Neuronal stem cell (in vitro differentiated cells): ENCODE results near the gene ENTPD2.
A peak's percentile ranks its signal among the peaks of the same experiment; 100 is the strongest.

ENCODE experiments used
- DNase-seq: peaks from one replicate; pipeline ENCODE4 v3.0.0-alpha.2; 2013; ENCODE audit warnings: low spot score
- H2AFZ ChIP-seq: one replicate; pipeline ENCODE4 v1.6.1; 2013; ENCODE audit warnings: mild to moderate bottlenecking, low read length, inconsistent platforms
- H2AK5ac ChIP-seq: 2 replicates; pipeline ENCODE4 v1.6.1; 2013; ENCODE audit warnings: low read depth, mild to moderate bottlenecking, inconsistent platforms, low read length, moderate library complexity, mixed read lengths
- H2BK120ac ChIP-seq: 2 replicates; pipeline ENCODE4 v1.6.1; 2013; ENCODE audit warnings: low read depth, mild to moderate bottlenecking, inconsistent platforms, low read length, moderate library complexity, mixed read lengths
- H2BK12ac ChIP-seq: one replicate; pipeline ENCODE4 v1.6.1; 2013; ENCODE audit warnings: low read length, inconsistent platforms
- H2BK15ac ChIP-seq: 2 replicates; pipeline ENCODE4 v1.6.1; 2013; ENCODE audit warnings: mild to moderate bottlenecking, low read length, inconsistent platforms, mixed read lengths
- H2BK5ac ChIP-seq: one replicate; pipeline ENCODE4 v1.6.1; 2013; ENCODE audit warnings: inconsistent platforms, mild to moderate bottlenecking, low read length, moderate library complexity
- H3K14ac ChIP-seq: one replicate; pipeline ENCODE4 v1.6.1; 2013; ENCODE audit warnings: low read length, inconsistent platforms
- H3K18ac ChIP-seq: 2 replicates; pipeline ENCODE4 v1.6.1; 2013; ENCODE audit warnings: low read length, inconsistent platforms
- H3K23ac ChIP-seq: 2 replicates; pipeline ENCODE4 v1.6.1; 2013; ENCODE audit warnings: low read depth, mild to moderate bottlenecking, mixed read lengths, low read length, inconsistent platforms; ENCODE audit not compliant: poor library complexity
- H3K27ac ChIP-seq: replicated peaks from 3 replicates; pipeline ENCODE4 v1.5.1; 2013; ENCODE audit warnings: low read length, inconsistent platforms
- H3K27me3 ChIP-seq, 3 experiments: 2 replicates each; pipeline ENCODE4 v1.6.1; 2013; ENCODE audit warnings: low read length in 3 of 3, mild to moderate bottlenecking in 2 of 3, inconsistent platforms in 1 of 3, low read depth in 1 of 3, mixed read lengths in 1 of 3, moderate library complexity in 1 of 3; ENCODE audit not compliant: control insufficient read depth in 3 of 3, insufficient read depth in 3 of 3
- H3K36me3 ChIP-seq, 2 donors: replicated peaks in 1 of 2; 2 replicates each; pipeline ENCODE4 v1.6.1; 2013; ENCODE audit warnings: low read length in 2 of 2; ENCODE audit not compliant: control insufficient read depth in 2 of 2, insufficient read depth in 2 of 2
- H3K4ac ChIP-seq: 2 replicates; pipeline ENCODE4 v1.6.1; 2013; ENCODE audit warnings: inconsistent platforms, mild to moderate bottlenecking, low read length, moderate library complexity
- H3K4me1 ChIP-seq, 2 donors: 1 replicate in 1 of 2; 2 replicates in 1 of 2; pipeline ENCODE4 v1.6.1; 2013; ENCODE audit warnings: low read length in 2 of 2, low read depth in 1 of 2; ENCODE audit not compliant: control insufficient read depth in 2 of 2, insufficient read depth in 1 of 2
- H3K4me2 ChIP-seq: one replicate; pipeline ENCODE4 v1.6.1; 2013; ENCODE audit warnings: mild to moderate bottlenecking, low read length, inconsistent platforms; ENCODE audit not compliant: insufficient read depth, poor library complexity, severe bottlenecking
- H3K4me3 ChIP-seq, 2 donors: 2 replicates each; pipeline ENCODE4 v1.5.1; 2013; ENCODE audit warnings: low read length in 2 of 2, mild to moderate bottlenecking in 2 of 2, inconsistent platforms in 1 of 2, moderate library complexity in 1 of 2
- H3K79me1 ChIP-seq: one replicate; pipeline ENCODE4 v1.6.1; 2013; ENCODE audit warnings: low read depth, mild to moderate bottlenecking, inconsistent platforms, low read length, moderate library complexity
- H3K9ac ChIP-seq: one replicate; pipeline ENCODE4 v1.6.1; 2013; ENCODE audit warnings: mild to moderate bottlenecking, low read depth, low read length, inconsistent platforms; ENCODE audit not compliant: poor library complexity
- H3K9me3 ChIP-seq, 2 donors: replicated peaks in 1 of 2; 2 replicates each; pipeline versions ENCODE3 to v1.6.1; 2013; ENCODE audit warnings: low read length in 2 of 2, mild to moderate bottlenecking in 2 of 2, inconsistent platforms in 1 of 2, low read depth in 1 of 2, mixed read lengths in 1 of 2, moderate library complexity in 1 of 2; ENCODE audit not compliant: control insufficient read depth in 2 of 2, insufficient read depth in 1 of 2
- H4K8ac ChIP-seq: one replicate; pipeline ENCODE4 v1.6.1; 2013; ENCODE audit warnings: low read depth, mild to moderate bottlenecking, inconsistent platforms, low read length, moderate library complexity
- H4K91ac ChIP-seq: one replicate; pipeline ENCODE4 v1.6.1; 2013; ENCODE audit warnings: low read length, low read depth, mild to moderate bottlenecking, inconsistent platforms; ENCODE audit not compliant: poor library complexity
- WGBS, 2 donors: extraction: QIAGEN DNeasy Blood & Tissue Kit; methylation state at CpG; one replicate each; pipeline ENCODE4 v1.1.7; 2013; ENCODE audit warnings: missing lambda C conversion rate in 2 of 2, mixed read lengths in 1 of 2; ENCODE audit not compliant: insufficient read length in 2 of 2, insufficient replicate concordance in 1 of 2; ENCODE audit errors: extremely low coverage in 2 of 2; 5-methylcytosine and 5-hydroxymethylcytosine counted together

ENTPD2 gene

DNA sequence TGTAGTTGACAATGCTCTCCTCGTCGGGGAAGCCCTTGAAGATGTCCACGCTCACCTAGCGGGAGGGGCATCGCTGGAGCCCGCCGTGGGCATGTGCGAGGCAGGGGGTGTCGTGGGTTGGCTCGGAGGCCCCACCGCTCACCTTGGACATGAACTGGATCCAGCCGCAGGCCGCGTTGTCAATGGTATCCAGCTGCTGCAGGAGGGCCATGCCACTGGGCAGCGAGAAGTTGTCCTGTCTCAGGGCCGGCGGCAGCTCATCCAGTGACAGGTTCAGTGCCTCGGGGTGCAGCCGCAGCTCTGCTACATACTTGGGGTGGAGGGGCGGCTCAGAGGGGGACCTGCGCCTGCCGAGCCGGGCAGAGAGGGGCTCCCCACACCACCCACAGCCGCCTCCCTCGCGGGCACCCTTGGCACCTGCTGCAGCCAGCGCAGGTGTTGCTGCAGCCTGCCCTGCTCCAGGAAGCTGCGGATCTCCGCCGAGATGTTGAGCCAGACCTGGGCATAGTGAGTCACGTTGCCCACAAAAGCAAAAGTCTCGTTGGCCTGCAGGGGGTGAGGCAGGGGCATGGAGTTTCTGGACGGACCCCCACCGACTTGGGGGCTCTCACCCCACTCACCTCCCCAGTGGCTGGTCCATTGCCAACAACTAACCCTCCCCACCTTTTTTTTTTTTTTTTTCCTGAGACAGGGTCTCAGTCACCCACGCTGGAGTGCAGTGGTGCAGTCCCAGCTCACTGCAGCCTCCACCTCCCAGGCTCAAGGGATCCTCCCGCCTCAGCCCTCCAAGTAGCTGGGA, 34.9 kb downstream of the ENTPD2 start:
- H3K4me2 ChIP-seq = no peak overlapping the region
- no peak overlapping the region for H4K91ac ChIP-seq
- no peak overlapping the region for H3K4ac ChIP-seq
- H3K18ac ChIP-seq = no peak overlapping the region
- H3K27me3 ChIP-seq = no peaks in the 10 kb centered on the region
- no peak overlapping the region for H3K14ac ChIP-seq
- no peak overlapping the region for H2BK5ac ChIP-seq
- H3K9me3 ChIP-seq = peaks cover 0 to 6% of the 10 kb centered on the region in 2 donors
- peaks cover 20 to 43% of the 10 kb centered on the region in 2 donors for H3K36me3 ChIP-seq
- H3K4me1 ChIP-seq = peaks cover 3 to 11% of the 10 kb centered on the region in 2 donors
- no peak overlapping the region for H2AFZ ChIP-seq
- no peak overlapping the region for H2BK120ac ChIP-seq
- H3K9ac ChIP-seq = no peak overlapping the region
- no peak overlapping the region for H2BK15ac ChIP-seq
- no CpG with 5 or more reads among the region's 36 CpGs for WGBS, 2 donors
- DNase-seq = no peak
- no peak overlapping the region for H2AK5ac ChIP-seq
- no peak overlapping the region for H2BK12ac ChIP-seq
- H3K23ac ChIP-seq = no peak overlapping the region
- H3K27ac ChIP-seq = no peak overlapping the region
- H4K8ac ChIP-seq = no peak overlapping the region
- H3K79me1 ChIP-seq = peaks cover 11% of the 10 kb centered on the region
- no peak overlapping the region for H3K4me3 ChIP-seq

DNA sequence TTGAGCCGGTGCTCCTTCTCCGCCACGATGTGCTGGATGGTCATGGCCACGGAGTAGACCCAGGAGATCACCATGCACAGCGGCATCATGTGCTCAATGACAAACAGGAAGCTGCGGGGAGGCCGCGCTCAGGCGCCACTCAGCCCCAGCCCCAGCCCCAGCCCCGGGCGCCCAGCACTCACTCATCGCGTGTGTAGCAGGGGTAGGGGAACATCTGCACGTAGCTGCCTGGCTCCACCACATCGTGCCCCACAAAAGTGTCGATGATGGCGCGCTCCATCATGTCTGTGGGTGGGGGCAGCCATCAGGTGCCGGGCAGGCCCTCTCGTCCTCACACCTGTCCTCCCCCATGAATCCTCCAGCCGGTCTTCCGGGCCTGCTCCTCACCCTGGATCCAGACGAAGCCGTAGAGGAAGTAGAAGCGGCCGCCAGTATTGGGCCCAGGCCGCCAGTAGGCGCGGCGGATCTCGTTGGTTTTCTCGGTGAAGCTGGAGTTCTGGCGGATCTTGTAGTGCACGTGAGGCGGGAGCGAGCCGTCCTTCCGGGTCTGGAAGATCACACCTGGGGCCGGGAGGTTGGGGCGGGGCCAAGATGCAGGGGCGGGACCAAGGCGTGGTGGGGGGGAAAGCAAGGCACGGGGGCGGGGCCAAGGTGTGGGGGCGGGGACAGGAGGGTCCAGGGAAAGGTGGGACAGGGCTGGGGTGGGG, 35.9 kb downstream of the ENTPD2 start:
- no peak overlapping the region for H2BK12ac ChIP-seq
- peaks cover 0 to 3% of the 10 kb centered on the region in 2 donors for H3K4me1 ChIP-seq
- H3K9me3 ChIP-seq = peaks cover 0 to 6% of the 10 kb centered on the region in 2 donors
- no CpG with 5 or more reads among the region's 45 CpGs for WGBS, 2 donors
- no peak overlapping the region for H2AK5ac ChIP-seq
- H3K27me3 ChIP-seq = no peaks in the 10 kb centered on the region
- no peak overlapping the region for H2BK15ac ChIP-seq
- peaks cover 20 to 47% of the 10 kb centered on the region in 2 donors for H3K36me3 ChIP-seq
- H4K8ac ChIP-seq = no peak overlapping the region
- H2AFZ ChIP-seq = no peak overlapping the region
- H3K4me2 ChIP-seq = no peak overlapping the region
- H3K4me3 ChIP-seq = no peak overlapping the region
- peak overlapping the region; percentile 69 for H2BK5ac ChIP-seq
- DNase-seq = no peak
- no peak overlapping the region for H3K14ac ChIP-seq
- H4K91ac ChIP-seq = no peak overlapping the region
- no peak overlapping the region for H2BK120ac ChIP-seq
- H3K18ac ChIP-seq = no peak overlapping the region
- H3K23ac ChIP-seq = no peak overlapping the region
- no peak overlapping the region for H3K27ac ChIP-seq
- H3K4ac ChIP-seq = no peak overlapping the region
- H3K9ac ChIP-seq = no peak overlapping the region
- peaks cover 11% of the 10 kb centered on the region for H3K79me1 ChIP-seq

DNA sequence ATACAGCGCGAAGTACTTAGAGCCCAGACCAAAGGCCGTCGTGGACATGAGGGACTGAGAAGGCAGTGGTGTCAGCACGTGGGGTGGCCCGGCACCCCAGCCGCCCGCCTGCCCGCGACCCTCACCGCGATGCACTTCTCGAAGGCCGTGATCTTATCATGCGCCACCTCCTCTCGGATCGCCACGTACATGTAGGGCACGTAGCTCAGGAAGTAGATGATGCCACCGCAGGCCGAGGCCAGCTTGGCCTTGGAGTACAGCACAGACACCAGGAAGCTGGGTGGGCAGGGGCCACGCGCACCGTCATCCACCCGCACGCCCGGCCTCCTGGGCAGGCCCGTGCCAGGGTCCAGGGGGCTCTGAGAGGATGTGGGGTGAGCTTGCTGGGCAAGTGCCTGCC, 36.8 kb downstream of the ENTPD2 start:
- H3K4me3 ChIP-seq = peak overlapping the region in 1 of 2 donors; percentile 66

GRCh38 chr9:137016436-137016835, 37.4 kb downstream of the ENTPD2 start:
- no peak for DNase-seq
- Histone ChIP-seq H3K9me3 (peaks cover 0 to 6% of the 10 kb centered on the region in 2 donors), H4K91ac (no peak overlapping the region), H3K4me2 (no peak overlapping the region), H2BK15ac (no peak overlapping the region), H3K27me3 (no peaks in the 10 kb centered on the region), H2AK5ac (no peak overlapping the region), H2BK5ac (peak overlapping the region; percentile 69), H3K79me1 (peaks cover 6% of the 10 kb centered on the region), H3K36me3 (peaks cover 24 to 42% of the 10 kb centered on the region in 2 donors), H3K27ac (no peak overlapping the region), H3K4ac (no peak overlapping the region), H2BK12ac (no peak overlapping the region), H4K8ac (no peak overlapping the region), H3K9ac (no peak overlapping the region), H2AFZ (no peak overlapping the region), H3K18ac (no peak overlapping the region), H3K4me1 (no peaks in the 10 kb centered on the region), H3K14ac (no peak overlapping the region), H3K4me3 (no peak overlapping the region), H2BK120ac (no peak overlapping the region), H3K23ac (no peak overlapping the region)
- WGBS, 2 donors = no CpG with 5 or more reads among the region's 16 CpGs

More for the DNA sequence above, 36.8 kb downstream of the ENTPD2 start:
- H3K18ac ChIP-seq = no peak overlapping the region
- WGBS, 2 donors = no CpG with 5 or more reads among the region's 28 CpGs
- H2BK120ac ChIP-seq = no peak overlapping the region
- no peak overlapping the region for H3K27ac ChIP-seq
- no peak for DNase-seq
- H3K4me2 ChIP-seq = no peak overlapping the region
- H3K14ac ChIP-seq = no peak overlapping the region
- peaks cover 0 to 6% of the 10 kb centered on the region in 2 donors for H3K9me3 ChIP-seq
- no peak overlapping the region for H2BK15ac ChIP-seq
- no peak overlapping the region for H2AFZ ChIP-seq
- H3K27me3 ChIP-seq = no peaks in the 10 kb centered on the region
- no peaks in the 10 kb centered on the region for H3K4me1 ChIP-seq
- H3K23ac ChIP-seq = peak overlapping the region; percentile 11
- no peak overlapping the region for H2BK12ac ChIP-seq
- no peak overlapping the region for H2AK5ac ChIP-seq
- H3K4ac ChIP-seq = no peak overlapping the region
- peak overlapping the region; percentile 53 for H4K91ac ChIP-seq
- H3K9ac ChIP-seq = no peak overlapping the region
- peak overlapping the region; percentile 69 for H2BK5ac ChIP-seq
- H3K36me3 ChIP-seq = peaks cover 22 to 42% of the 10 kb centered on the region in 2 donors
- H3K79me1 ChIP-seq = peaks cover 6% of the 10 kb centered on the region
- no peak overlapping the region for H4K8ac ChIP-seq
